Sigmoid colon (tissue), 4 donors: ENCODE measurements around the gene DNAJB12.
"Not testable (repeated sequence)": the region's sequence is repeated elsewhere in the genome, so short reads cannot be mapped to it uniquely, and the experiment has no call there.

ENCODE experiments used
- CTCF ChIP-seq, 4 experiments: fragments of 450-650 bp in 3 of 4; fragments of 200-600 bp in 1 of 4; IDR thresholded peaks; one replicate each; pipeline ENCODE4 v1.5.1; 2016 to 2019; ENCODE audit warnings: antibody characterized with exemption in 4 of 4, mild to moderate bottlenecking in 3 of 4, moderate library complexity in 2 of 4
- EP300 ChIP-seq, 4 donors: sonication (generic); formaldehyde crosslinking; IDR thresholded peaks; one replicate each; pipeline ENCODE4 v1.6.1; 2017; ENCODE audit warnings: antibody characterized with exemption in 4 of 4
- POLR2A ChIP-seq, 2 donors: fragments of 450-650 bp; IDR thresholded peaks; one replicate each; pipeline ENCODE4 v1.6.1; 2016; ENCODE audit warnings: antibody characterized with exemption in 2 of 2, mild to moderate bottlenecking in 2 of 2, moderate library complexity in 2 of 2
- POLR2AphosphoS5 ChIP-seq, 4 donors: sonication (generic); formaldehyde crosslinking; IDR thresholded peaks; one replicate each; pipeline ENCODE4 v1.6.1; 2017; ENCODE audit warnings: antibody characterized with exemption in 4 of 4

GRCh38 chr10:72326665-72327603 is 27.8 kb downstream of the DNAJB12 start:
- TF ChIP-seq CTCF, POLR2A, EP300 (IDR thresholded peaks at IDR 0.05): not testable (repeated sequence)
- TF ChIP-seq POLR2AphosphoS5 (IDR thresholded peaks at IDR 0.05), result peak in 3 of 4 donors; percentile 19 to 39 (median 25)
